Stimulated activated CD4-positive, alpha-beta T cell treated with anti-CD3 and anti-CD28 coated beads, Interleukin-4, amount 100 ng/mL, for 48 hours (primary cell): ENCODE results near the gene LGALS3BP.
"Not testable (repeated sequence)": the region's sequence is repeated elsewhere in the genome, so short reads cannot be mapped to it uniquely, and the experiment has no call there.

Experiments used
- DNase-seq, 2 donors: peaks; one replicate each; pipeline ENCODE4 v3.0.0-alpha.2; 2020; ENCODE audit warnings: low read depth in 2 of 2

The LGALS3BP gene, protein sequence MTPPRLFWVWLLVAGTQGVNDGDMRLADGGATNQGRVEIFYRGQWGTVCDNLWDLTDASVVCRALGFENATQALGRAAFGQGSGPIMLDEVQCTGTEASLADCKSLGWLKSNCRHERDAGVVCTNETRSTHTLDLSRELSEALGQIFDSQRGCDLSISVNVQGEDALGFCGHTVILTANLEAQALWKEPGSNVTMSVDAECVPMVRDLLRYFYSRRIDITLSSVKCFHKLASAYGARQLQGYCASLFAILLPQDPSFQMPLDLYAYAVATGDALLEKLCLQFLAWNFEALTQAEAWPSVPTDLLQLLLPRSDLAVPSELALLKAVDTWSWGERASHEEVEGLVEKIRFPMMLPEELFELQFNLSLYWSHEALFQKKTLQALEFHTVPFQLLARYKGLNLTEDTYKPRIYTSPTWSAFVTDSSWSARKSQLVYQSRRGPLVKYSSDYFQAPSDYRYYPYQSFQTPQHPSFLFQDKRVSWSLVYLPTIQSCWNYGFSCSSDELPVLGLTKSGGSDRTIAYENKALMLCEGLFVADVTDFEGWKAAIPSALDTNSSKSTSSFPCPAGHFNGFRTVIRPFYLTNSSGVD

DNA sequence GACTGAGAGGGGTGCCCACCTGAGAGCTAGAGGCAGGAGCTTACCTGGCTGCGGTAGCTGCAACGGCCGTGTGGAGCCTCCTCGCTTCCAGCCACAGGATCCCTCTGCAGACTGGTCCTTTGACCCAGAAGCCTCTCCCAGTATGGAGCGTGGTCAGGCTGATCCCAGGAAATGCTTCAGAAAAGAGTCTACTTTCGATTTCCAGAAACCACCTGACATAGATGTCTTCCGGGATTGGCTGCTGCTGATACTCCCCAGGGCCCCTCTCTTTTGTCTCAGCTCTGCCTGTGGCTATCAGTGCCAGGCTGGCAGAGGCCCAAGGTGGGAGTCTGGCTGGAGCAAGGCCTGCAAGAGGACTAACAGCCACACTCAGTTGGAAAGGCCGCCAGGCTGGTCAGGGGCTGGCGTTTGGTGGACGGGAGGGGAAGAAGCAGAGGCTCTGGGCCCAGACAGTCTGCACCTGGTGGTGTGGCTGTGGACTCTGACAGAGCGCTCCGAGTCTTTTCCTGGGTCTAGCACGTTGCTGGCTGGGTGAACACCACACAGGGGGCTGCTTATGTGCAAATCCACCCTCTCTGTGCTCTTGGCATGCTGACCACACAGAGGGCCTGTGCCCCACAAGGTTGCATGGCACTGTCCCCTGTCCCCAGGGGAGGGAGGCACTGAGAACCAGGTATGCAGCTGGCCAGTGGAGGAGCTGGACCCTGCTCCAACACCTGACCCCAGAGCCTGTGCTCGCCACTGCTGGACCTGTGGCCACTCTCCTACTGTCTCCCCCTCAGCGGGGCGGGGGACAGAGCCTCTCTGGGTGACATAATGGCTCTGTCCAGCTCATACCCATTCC is at the start of gene LGALS3BP:
Gene LGALS3BP, minus strand, starts transcription at position 144 of the 844 bp plus-strand sequence. CDS start 2,732 bp downstream, outside the sequence.
- peak in 1 of 2 donors; percentile 8 for DNase-seq

DNA sequence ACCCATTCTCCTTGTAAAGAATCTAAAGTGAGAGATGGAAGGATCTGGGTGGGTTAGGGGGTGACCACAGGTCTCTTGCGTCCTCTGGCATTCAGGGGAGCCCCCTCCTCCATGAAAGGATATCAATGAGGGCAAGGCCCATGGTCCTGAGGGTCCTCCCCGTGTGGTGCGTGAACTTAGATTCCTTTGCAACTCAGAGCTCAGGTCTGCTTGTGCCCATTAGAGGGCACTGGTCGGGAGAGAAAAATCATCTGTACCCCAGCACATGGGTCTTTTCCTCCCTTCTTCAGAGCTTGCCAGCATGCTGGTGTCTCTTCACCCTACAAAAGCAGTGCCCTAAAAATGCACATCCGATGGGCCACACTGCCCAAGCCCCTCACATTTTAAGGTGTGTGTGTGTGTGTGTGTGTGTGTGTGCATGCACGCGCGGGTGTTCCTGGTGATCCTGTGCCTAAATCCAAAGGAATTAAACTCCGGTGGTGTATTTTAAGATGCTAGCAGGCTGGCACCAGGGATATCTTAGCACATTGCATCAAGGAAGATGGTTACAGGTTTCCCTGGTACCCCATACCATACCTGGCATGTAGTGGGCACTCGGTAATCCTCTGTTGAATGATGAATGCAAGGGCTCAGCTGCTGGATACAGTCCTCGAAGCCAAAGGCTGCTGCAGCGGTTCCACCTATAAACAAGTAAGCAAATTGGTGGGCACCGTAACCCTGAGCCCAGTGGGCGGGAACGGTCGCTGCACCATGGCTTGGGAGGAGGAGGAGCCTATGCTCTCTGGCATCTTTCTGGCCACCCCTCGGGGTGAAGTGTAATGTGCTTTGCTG is 49.0 kb upstream of the LGALS3BP start:
- no peak for DNase-seq

DNA sequence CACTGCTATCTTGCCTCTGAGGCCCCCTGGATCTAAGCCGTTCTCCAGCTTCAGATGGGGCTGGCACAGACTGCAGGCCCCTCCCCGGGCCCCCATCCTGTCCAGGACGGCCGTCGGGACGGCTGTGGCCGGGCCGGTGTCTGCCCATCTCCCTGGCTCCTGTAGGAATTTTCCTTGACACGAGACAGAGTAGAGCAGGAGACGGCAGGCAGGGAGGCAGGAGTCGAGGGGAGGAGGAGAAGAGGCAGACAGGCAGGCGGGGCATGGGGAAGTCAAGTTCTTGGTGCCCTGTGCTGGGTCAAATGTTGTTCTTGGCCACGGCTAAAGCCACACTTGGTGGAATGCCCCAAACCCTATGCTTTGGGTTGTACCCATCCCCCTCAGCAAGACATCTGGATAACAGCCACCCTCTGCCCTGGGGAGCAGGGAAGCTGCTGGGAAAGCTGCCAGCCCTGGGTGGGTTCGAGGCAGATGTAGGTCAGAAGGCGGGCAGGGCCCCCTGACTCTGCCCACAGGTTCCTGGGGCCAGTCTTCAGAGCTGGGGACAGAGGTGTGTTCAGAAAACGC is 48.3 kb upstream of the LGALS3BP start:
- no peak for DNase-seq

DNA sequence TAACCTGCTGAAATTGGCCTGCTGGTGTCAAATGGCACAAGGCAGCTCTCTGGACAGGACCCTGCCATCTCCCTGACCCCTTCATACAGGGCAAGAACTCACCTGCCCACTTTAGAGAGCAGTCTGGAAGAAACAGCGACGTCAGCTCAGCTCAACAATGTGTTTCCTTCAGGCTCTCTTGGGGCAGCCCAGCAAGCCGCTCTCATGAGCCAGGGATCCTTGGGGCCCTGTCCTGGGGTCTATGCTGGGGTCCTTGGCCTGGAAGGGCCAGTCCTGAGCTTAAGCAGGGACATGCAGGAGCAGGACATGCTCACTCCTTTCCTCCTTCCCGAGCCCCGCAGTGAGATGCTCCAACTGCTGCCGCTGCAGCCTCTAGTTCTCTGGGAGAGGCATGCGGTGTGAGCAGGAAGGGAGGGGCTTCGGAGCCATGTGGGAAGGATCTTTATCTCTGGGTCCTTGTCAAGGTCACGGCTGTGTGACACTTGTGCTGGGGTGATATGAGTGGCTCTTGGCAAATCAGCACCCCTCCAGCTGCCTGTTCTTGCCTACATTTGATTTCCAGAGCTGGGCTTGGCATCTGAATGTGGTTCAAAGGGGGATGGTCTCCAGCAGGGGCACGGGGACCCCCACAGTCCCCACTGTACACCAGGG is 47.7 kb upstream of the LGALS3BP start:
- DNase-seq = no peak

DNA sequence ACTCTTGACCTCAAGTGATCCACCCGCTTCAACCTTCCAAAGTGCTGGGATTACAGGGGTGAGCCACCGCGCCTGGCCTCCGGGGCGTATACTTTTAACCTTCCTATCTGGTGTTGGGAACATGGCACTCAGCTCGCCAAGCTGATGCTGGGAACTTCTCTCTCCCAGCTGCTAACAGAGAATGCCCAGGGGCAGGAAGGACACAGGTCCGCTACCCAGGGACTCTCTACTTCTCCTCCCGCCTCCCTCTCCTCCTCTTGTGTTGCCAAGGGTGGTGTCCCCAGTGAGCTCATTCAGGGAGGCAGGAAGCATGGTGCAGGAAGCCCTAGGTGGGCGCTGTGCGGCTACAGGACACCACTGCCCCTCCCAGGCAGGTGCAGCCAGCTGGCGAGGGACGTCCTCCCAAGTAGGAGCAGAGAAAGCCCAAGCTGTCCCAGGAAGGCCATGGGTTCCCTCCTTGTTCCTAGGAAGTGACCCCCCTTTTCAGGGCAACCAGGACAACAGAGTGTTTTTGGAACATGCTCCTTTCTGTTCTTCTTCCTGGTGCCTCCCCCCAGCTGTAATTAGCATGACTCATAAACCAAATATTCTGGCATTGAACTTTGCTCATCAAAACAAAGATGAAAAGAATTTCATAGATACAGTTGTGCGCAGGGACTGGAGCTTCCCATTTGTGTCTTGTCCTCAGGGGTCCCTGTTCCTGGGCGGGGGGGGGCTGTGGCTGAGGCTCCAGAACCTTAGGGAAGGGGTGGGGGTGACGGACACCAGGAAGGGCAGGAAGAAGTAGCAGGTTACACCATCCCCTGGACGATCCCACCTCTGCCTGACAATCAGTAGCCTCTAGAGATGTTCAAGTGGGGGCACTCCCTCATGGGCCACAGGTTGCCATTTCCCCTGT is 46.9 kb upstream of the LGALS3BP start:
- no peak for DNase-seq

DNA sequence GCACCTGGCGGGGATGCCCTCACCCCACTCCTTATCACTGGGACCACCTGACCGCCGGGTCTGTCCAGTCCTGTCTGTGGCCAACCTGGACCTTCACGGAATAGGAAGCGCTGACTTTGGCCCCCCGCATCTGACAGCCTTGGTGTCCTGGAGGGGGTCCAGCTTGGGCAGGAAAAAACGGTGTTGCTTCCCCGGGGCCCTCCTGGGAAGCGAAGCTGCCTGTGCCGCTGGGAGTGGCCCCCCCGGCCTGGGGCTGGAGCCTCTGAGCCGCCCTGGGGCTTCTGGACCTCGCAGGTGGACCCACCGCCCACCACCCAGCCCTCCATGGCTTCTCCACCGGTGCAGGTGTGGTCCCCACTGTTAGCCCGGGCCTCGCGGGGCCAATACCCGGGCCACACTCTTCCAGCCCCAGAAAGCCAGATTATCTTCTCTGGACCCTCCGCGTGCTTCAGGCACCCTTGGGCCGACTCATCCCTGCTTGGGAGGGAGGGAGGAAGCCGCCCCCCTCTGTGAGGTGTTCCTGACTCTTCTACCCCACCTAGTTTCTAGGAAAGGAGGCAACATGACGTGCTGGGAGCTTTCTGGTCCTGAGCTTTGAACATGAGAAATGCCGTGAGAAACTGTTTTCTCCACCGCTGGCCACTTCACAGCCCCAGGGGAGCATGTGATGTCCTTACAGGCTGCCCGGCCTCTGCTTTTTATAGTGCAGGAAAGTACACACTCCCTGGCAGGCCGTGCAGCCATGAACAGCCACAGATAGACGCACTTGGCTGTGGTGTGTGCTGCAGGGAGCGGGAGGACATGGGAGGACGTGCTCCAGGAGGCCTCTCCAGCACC is 45.4 kb upstream of the LGALS3BP start:
- DNase-seq = no peak

DNA sequence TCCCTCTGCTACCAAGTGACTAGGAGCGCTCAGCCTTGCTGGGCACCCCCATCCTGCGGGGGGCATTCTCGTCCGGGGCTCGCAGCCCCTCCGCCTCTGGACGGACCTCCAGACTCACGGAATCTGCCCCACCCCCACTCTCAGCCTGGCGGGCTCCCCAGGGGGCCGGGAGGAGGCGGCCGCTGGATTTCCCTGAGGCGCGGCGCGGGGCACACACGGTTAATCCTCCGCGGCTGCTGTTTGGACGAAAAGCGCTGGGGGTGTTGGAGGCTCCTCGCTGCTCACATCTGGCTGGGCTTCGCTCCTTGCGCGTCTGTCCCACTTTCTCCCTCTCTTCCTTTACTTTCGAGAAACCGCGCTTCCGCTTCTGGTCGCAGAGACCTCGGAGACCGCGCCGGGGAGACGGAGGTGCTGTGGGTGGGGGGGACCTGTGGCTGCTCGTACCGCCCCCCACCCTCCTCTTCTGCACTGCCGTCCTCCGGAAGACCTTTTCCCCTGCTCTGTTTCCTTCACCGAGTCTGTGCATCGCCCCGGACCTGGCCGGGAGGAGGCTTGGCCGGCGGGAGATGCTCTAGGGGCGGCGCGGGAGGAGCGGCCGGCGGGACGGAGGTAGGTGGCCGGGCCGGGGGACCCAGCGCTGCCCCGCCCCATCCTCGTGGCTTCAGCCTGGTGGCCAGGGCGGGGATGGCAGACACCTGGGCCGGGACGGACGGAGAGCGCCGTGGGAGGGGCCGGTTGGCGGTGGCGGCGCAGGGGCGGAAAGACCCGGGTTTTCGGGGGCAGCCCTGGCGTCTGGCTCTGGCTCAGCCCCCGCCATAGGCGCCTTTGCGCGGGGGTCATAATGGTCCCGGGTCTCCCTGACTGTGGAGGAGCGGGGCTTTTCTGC is 44.4 kb upstream of the LGALS3BP start, which contains the start of gene C1QTNF1:
Gene C1QTNF1, plus strand, starts transcription at position 284 of the 886 bp plus-strand sequence. CDS start 19,800 bp downstream, outside the sequence.
- DNase-seq = peak; percentile 17 to 26

DNA sequence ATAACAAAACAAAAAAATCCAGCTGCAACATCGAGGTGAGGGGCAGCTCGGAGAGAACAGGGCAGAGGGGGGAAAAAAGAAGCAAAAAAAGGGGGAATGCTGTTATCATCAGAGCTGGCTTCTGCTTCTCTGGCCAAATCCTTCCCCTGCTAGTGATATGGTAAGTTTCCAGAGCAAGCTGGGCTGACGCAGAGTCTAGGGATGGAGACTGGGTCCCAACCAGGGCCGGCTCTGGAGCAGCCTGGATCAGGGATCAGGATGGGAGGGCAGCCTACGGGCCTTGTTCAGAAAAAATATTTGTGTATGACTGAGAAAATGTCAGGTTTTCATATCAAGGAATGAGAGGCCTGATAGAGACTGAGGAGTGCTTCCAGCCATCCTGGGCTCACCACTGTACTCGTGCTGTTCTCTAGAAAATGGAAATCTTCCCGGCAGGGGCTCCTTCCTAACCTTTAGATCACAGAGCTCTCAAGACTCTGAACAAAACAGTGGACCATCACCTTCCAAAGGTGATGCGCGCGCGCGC is 43.5 kb upstream of the LGALS3BP start:
- no peak for DNase-seq

DNA sequence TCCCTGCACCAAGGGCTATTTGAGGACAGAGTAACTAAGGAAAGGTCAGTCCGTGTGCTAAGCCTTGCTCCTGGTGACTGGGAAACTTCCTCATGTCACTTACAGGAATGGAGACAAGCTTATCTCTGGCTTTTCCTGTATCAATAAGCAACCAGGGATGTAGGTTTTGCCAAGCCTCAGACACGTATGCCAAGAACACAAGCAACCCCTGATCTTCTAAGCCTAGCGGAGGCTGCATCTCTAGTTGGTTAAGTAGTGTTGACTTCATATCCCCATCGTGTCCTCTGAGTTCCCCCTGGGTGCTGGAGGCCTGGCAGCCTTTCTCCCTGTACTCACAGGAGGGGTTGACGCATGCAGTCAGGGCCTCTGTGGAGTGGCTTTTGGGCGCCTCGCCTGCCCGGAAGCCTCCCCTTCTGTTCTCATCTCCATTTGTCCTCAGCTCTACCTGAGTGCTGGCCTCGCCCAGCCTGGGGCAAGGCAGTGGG is 42.8 kb upstream of the LGALS3BP start:
- no peak for DNase-seq

DNA sequence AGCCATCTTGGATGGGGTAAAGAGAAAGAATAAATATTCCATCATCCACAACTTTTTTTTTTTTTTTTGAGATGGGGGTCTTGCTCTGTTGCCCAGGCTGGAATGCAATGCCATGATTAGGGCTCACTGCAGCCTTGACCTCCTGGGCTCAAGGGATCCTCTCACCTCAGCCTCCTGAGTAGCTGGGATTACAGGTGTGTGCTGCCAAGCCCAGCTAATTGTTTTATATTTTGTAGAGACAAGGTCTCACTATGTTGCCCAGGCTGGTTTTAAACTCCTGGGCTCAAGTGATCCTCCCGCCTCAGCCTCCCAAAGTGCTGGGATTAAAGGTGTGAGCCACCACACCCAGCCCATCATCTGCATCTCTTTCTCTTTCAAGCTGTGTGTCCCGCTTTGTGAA is 42.2 kb upstream of the LGALS3BP start:
- DNase-seq = not testable (repeated sequence)

DNA sequence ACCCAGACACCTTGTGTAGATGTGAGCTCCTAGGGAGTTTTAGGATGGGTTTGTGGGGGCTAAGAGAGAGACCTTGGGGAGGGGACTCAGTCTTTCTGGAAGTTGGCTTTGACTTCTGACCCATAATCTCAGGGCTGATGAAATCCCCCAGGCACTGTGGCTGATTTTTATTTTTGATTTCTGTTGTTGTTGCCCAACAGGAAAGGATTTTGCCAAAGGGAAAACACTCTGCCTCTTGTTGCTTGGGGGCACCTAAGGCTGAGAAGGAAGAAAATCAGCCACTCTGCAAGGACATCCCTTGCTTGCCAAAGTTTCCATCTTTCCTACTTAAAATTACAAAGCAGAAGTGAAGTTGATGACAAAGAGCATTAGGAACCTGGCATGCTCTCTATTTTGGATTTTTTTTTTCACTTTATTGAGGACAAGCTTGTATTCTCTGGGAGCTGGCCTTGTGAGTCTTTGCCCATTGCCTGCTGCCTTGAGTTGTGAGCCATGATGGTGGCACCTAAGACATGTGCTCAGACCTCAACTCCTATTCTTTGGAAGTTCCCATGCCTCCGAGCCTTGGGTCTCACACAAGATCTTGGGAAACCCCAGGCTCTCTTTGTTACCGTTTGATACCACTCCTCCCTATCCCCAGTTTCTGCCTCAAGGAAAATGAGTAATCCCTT is 41.0 kb upstream of the LGALS3BP start:
- DNase-seq = no peak

DNA sequence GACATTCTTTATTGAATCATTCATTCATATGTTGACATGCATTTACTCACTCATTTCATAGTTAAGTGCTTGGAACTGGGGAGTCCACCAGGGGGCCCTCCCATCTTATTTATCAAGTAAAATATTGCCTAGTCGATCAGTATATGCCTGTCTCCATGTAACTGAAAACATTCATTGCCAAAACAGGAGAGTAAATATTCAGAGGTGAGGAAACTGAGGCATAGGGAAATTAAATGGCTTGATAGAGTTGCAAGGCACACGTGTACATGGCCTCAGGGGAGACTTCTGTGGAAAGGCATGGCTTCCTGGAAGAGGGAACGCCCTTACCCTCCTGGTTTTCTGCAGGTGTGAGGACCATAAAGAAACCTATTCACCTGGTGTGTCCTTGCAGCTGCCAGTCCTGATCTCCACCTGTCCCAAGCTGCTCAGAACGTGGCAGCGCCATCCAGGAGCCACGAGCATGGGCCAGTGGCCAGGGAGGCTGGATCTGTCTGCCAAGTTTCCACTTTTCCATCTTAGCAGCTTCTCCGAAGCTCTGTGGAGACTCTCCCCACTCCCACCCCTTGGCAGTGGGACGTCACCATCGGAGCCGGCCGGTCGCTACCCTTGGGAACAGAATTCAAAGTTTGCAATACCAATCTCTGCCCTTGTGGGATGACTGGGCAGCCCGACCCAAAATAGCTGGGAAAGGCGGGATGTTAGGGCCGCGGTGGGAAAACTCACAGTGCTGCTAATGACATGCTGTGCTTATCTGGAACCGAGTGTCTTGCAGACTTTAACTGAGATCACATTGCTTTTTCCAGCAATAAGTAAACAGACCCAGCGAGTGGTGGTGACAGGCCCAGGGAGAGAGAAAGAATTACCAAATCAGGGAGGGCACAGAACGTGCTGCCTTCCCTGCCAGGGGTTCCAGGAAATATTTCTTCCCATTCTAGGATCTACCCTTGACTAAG is 40.2 kb upstream of the LGALS3BP start:
- DNase-seq = peak; percentile 19 to 21

DNA sequence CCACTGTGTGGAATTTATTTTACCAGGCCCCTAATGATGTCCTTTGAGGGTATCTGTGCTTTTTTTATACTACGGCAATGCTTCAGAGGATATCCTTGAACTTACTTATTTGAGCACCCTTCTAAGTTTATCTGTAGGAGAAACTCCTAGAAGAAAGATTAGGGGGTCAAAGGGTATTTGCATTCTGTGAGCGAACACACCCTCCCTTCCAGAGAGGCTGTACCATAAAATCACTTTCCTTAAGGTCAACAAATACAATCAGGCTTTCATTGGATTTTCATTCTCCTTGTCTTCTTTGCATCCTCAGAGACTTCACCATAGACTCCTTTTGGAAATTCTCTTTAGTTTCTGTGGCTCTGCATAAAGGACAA is 39.5 kb upstream of the LGALS3BP start:
- DNase-seq = no peak

DNA sequence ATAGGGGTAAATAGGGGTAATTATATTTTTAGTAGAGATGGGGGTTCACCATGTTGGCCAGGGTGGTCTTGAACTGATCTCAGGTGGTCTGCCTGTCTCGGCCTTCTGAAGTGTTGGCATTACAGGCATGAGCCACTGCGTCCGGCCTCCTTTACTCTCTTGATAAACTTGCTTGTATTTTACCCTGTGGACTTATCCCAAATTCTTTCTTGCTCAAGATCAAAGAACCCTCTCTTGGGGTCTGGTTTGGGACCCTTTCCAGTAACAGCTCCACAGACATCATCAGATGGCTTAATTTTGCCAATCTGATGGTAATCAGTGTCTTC is 38.6 kb upstream of the LGALS3BP start:
- no peak for DNase-seq

DNA sequence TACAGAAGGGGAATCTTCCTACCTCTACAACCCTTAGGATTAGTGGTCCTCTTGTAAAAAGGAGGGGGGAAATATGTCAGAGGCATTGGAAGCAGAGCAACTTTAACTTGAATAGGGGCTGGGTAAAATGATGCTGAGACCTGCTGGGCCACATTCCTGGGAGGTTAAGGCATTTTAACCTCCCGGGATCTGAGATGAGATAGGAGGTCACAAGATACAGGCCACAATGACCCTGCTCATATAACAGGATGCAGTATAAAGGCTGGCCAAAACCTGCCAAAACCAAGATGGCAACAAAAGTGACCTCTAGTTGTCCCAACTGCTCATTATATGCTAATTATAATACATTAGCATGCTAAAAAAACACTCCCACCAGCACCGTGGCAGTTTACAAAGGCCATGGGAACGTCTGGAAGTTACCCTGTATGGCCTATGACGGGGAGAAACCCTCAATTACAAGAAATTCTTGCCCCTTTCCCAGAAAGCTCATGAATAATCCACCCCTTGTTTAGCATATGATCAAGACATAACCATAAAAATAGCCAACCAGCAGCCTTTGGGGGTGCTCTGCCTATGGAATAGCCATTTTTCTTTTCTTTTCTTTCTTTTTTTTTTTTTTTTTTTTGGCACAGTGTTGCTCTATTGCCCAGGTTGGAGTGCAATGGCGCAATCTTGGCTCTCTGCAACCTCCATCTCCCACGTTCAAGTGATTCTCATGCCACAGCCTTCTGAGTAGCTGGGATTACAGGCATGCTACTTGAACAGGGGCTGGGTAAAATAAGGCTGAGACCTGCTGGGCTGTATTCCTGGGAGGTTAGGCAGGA is 38.0 kb upstream of the LGALS3BP start:
- no peak for DNase-seq
